Heart right ventricle (tissue), 16 donors: ENCODE measurements around the gene GPR137B. TPM values are rescaled to one million over a fixed set of nuclear protein-coding genes. Genes with fewer than 3 reads are reported as not detected.

Source experiments
- ATAC-seq, 8 donors: fragments of 200-7000 bp; cut with Tn5 transposase; one replicate each; pipeline ENCODE4 v1.9.1; 2020; ENCODE audit warnings: mild to moderate bottlenecking in 8 of 8, moderate library complexity in 8 of 8, moderate number of reproducible peaks in 1 of 8
- DNase-seq, 2 donors: peaks; one replicate each; pipeline ENCODE4 v3.0.0-alpha.2; 2020
- H3K27ac ChIP-seq, 10 donors: fragments of 200-600 bp; sonication (generic) in 2 of 10; one replicate each; pipeline versions ENCODE4 v1.5.0 to v1.8.0; 2020 to 2022; ENCODE audit warnings: mild to moderate bottlenecking in 3 of 10
- H3K27me3 ChIP-seq, 7 donors: fragments of 200-600 bp; one replicate each; pipeline ENCODE4 v1.8.0; 2021 to 2022; ENCODE audit warnings: mild to moderate bottlenecking in 2 of 7
- H3K36me3 ChIP-seq, 9 donors: fragments of 200-600 bp; sonication (generic) in 1 of 9; one replicate each; pipeline versions ENCODE4 v1.5.0 to v1.8.0; 2020 to 2022; ENCODE audit warnings: mild to moderate bottlenecking in 2 of 9
- H3K4me1 ChIP-seq, 9 donors: fragments of 200-600 bp; sonication (generic) in 1 of 9; one replicate each; pipeline versions ENCODE4 v1.5.0 to v1.8.0; 2020 to 2022; ENCODE audit warnings: mild to moderate bottlenecking in 4 of 9
- H3K4me3 ChIP-seq, 10 donors: fragments of 200-600 bp; sonication (generic) in 2 of 10; one replicate each; pipeline versions ENCODE4 v1.5.0 to v1.8.0; 2020 to 2022; ENCODE audit warnings: mild to moderate bottlenecking in 7 of 10, moderate library complexity in 2 of 10
- H3K9me3 ChIP-seq, 11 donors: fragments of 200-600 bp in 10 of 11; sonication (generic) in 2 of 11; one replicate each; pipeline versions ENCODE4 v1.5.0 to v1.8.0; 2013 to 2022; ENCODE audit warnings: mild to moderate bottlenecking in 2 of 11, control low read depth in 1 of 11, moderate library complexity in 1 of 11
- WGBS, 2 donors: extraction: QIAGEN DNeasy Blood & Tissue Kit; methylation state at CpG; one replicate each; pipeline ENCODE4 v1.1.7; 2013; ENCODE audit warnings: inconsistent platforms in 1 of 2; 5-methylcytosine and 5-hydroxymethylcytosine counted together
- intact Hi-C, 10 donors: fragments of 100-400 bp; cut with DNase I; formaldehyde crosslinking; loops; one replicate each; pipeline versions ENCODE4 v1.11.1 to v1.14.2; 2022
- polyA plus RNA-seq, 2 donors: library from polyadenylated mRNA; stranded (reverse); fragments of 200-250 nt; gene quantifications; one replicate each; pipeline ENCODE4 v1.2.3, GENCODE V29; 2013
- total RNA-seq, 10 donors: library from RNA; stranded (reverse); fragmentation: NEBNext Ultra II Directional in 3 of 10; extraction: Animal tissue kit (Norgen Biotek cat#: 25700) in 3 of 10; gene quantifications; one replicate each; pipeline versions ENCODE4 v1.2.1 to v1.2.4, GENCODE V29; 2021 to 2023
- TF ChIP-seq, protein P1 (sequence below), 9 donors: fragments of 200-600 bp; sonication (generic) in 2 of 9; IDR thresholded peaks; one replicate each; pipeline versions ENCODE4 v1.5.0 to v1.8.0; 2021 to 2022; ENCODE audit warnings: antibody characterized with exemption in 9 of 9, mild to moderate bottlenecking in 5 of 9, moderate library complexity in 1 of 9
- donor health status: Arrhythmogenic right ventricular cardiomyopathy.
- donor health status: ischemic (EF 13 %, LVEDD 7.1; RV severe dilation, severe dysfunction).
- donor health status: healthy with polysubstance abuse.
- donor health status: DM: no; HTN: yes; CAD: no.
- donor health status: DM: no; HTN: no; CAD: no.
- donor health status: ischemic (EF 25% LVEDD 6.9; RV normal size, moderate dysfunction).
- donor health status: ischemic (EF 25% LVEDD 5.7; RV mildly dilated, moderate dysfunction).
- donor health status: healthy.
- donor health status: DM: yes; HTN: yes; CAD: no.
- donor health status: Ischemic cardiomyopathy.
- donor health status: ischemic (EF 35%, LVEDD 5.7; RV mildly dilated, moderate dysfunction).
- donor health status: nonischemic (EF 11% LVEDD 7.7; RV severe dilation, severe dysfunction).
- donor health status: DM: yes; HTN: yes; CAD: no.
- donor health status: PGD.
- donor health status: ischemic (EF 29% LVEDD 5.4; RV normal size, mild dysfunction).
- donor health status: nonischemic (EF 23%, LVEDD 6.1; RV moderate dilation, normal function).

GPR137B gene
- total and polyA plus RNA-seq, 12 donors, result 10.6 to 51.4 (median 32.7) TPM

- H3K27me3 ChIP-seq, result no peaks in the 10 kb centered on the region
- H3K4me1 ChIP-seq, result peaks cover 0 to 70% (median 34%) of the 10 kb centered on the region in 9 donors
- no peak for DNase-seq
- no peak for ATAC-seq
- TF ChIP-seq, protein P1, sequence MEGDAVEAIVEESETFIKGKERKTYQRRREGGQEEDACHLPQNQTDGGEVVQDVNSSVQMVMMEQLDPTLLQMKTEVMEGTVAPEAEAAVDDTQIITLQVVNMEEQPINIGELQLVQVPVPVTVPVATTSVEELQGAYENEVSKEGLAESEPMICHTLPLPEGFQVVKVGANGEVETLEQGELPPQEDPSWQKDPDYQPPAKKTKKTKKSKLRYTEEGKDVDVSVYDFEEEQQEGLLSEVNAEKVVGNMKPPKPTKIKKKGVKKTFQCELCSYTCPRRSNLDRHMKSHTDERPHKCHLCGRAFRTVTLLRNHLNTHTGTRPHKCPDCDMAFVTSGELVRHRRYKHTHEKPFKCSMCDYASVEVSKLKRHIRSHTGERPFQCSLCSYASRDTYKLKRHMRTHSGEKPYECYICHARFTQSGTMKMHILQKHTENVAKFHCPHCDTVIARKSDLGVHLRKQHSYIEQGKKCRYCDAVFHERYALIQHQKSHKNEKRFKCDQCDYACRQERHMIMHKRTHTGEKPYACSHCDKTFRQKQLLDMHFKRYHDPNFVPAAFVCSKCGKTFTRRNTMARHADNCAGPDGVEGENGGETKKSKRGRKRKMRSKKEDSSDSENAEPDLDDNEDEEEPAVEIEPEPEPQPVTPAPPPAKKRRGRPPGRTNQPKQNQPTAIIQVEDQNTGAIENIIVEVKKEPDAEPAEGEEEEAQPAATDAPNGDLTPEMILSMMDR (IDR thresholded peaks at IDR 0.05), result no peak
- H3K27ac ChIP-seq, result peak overlapping the region in 9 of 10 donors; percentile 62 to 90 (median 83)
- intact Hi-C loops, result no loop called here
- 89 to 91% methylated on average over 19 of the region's 19 CpGs for WGBS, 2 donors
- no peaks in the 10 kb centered on the region for H3K9me3 ChIP-seq
- peaks cover 0 to 10% (median 0%) of the 10 kb centered on the region in 9 donors for H3K36me3 ChIP-seq
- H3K4me3 ChIP-seq, result no peak overlapping the region
Measured at GRCh38 chr1:236150311-236150955, 8.1 kb downstream of the GPR137B start.

DNA sequence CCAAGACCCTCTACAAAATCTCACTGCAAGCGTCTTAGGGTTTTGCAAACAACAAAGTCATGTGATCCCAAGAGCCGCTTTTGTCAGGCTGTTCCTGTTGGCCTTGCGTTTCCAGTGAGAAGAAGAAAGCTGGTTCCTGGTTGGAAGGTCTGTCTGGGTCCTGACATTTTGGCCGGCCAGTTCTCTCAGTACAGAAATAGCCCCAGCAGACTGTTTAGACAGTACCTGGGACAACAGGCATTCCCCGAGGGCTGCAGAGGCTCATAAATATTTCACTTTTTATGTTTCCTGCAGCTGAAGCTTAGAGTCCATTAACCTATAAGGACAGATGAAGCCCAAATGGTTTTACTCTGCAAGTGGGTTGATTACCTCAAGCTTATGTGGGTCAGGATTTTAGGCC, 8.6 kb downstream of the GPR137B start:
- H3K27ac ChIP-seq, result peak overlapping the region in 9 of 10 donors; percentile 62 to 90 (median 83)

DNA sequence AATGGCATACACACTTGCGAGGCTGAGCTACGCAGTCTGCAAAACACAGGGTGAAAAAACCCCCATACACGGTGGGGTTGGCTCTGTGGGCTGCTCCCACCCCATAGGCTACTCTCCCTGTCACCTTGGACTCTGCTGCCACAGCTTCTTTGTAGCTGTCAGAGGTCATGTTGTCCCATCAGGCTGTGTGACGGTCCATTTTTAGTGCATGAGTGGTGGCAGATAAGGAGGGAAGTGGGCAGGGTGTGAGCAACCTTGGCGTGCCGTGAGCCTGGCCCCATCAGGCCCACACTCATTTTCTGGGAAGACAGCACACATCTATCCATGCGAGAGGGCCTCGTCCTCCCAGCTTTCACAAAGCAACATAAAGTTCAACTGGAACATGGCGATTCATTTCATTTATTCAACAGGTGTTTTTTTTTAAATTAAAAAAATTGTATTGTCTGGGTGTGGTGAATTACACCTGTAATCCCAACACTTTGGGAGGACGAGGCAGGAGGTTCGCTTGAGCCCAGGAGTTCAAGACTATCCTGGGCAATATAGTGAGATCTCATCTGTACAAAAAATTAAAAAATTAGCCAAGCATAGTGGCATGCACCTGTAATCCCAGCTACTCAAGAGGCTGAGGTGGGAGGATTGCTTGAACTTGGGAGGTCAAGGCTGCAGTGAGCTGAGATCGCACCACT, 9.5 kb downstream of the GPR137B start:
- Histone ChIP-seq H3K4me1 (peaks cover 0 to 75% (median 34%) of the 10 kb centered on the region in 9 donors), H3K36me3 (no peaks in the 10 kb centered on the region), H3K27ac (peak overlapping the region; percentile 61 to 90 (median 81)), H3K27me3 (no peaks in the 10 kb centered on the region), H3K9me3 (no peaks in the 10 kb centered on the region), H3K4me3 (no peak overlapping the region)
- intact Hi-C loops, result no loop called here
- 69 to 85% methylated on average over 12 of the region's 12 CpGs for WGBS, 2 donors
- DNase-seq (peak; percentile 38 to 59), ATAC-seq (peak; percentile 62 to 93 (median 84))
- TF ChIP-seq, protein P1 (IDR thresholded peaks at IDR 0.05), result no peak

More for the DNA sequence above, 8.6 kb downstream of the GPR137B start:
- 74 to 75% methylated on average over 5 of the region's 5 CpGs for WGBS, 2 donors
- intact Hi-C loops, result no loop called here
- peaks cover 0 to 70% (median 34%) of the 10 kb centered on the region in 9 donors for H3K4me1 ChIP-seq
- no peak for DNase-seq
- H3K9me3 ChIP-seq, result no peaks in the 10 kb centered on the region
- H3K27me3 ChIP-seq, result no peaks in the 10 kb centered on the region
- ATAC-seq, result peak in 3 of 8 donors; percentile 33 to 59 (median 52)
- H3K4me3 ChIP-seq, result no peak overlapping the region
- H3K36me3 ChIP-seq, result peaks cover 0 to 6% (median 0%) of the 10 kb centered on the region in 9 donors
- TF ChIP-seq, protein P1 (IDR thresholded peaks at IDR 0.05), result no peak

DNA sequence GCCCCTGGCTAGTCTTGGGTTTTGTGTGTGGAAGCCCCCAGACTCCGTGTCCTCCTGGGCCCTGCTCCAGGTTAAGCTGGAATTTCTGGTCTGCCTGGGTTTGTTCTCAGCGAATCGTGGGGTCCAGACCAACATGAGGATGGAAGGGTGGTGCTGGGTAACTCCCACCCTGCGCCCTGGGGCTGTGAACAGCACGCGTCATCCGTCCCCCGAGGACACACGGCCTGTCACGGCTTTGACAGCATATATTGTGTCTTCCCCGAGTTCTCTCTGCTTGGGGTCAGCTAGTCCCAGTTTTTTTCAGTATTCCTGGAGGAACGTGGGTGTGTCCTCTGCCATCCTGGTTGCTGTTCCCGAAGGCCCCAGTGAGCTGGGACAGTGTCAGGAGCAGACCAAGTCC, 11.8 kb downstream of the GPR137B start:
- TF ChIP-seq, protein P1 (IDR thresholded peaks at IDR 0.05), result no peak
- 88 to 92% methylated on average over 13 of the region's 13 CpGs for WGBS, 2 donors
- ATAC-seq (no peak), DNase-seq (no peak)
- no peak overlapping the region for H3K4me3 ChIP-seq
- H3K27me3 ChIP-seq, result no peaks in the 10 kb centered on the region
- H3K36me3 ChIP-seq, result no peaks in the 10 kb centered on the region
- no peaks in the 10 kb centered on the region for H3K9me3 ChIP-seq
- no peak overlapping the region for H3K27ac ChIP-seq
- intact Hi-C loops, result no loop called here
- H3K4me1 ChIP-seq, result peaks cover 0 to 58% (median 22%) of the 10 kb centered on the region in 9 donors
